Stomach smooth muscle (tissue), 2 donors: ENCODE measurements around the gene CALR3.
"Not testable (repeated sequence)": the region's sequence is repeated elsewhere in the genome, so short reads cannot be mapped to it uniquely, and the experiment has no call there.

Experiments used
- H3K27ac ChIP-seq: one replicate; pipeline ENCODE4 v1.7.0; 2013; ENCODE audit warnings: mild to moderate bottlenecking, low read length, inconsistent platforms
- H3K27me3 ChIP-seq, 2 donors: one replicate each; pipeline ENCODE4 v1.7.0; 2013; ENCODE audit warnings: low read length in 2 of 2; ENCODE audit not compliant: insufficient read depth in 2 of 2, control insufficient read depth in 1 of 2
- H3K36me3 ChIP-seq, 2 donors: one replicate each; pipeline ENCODE4 v1.7.0; 2013; ENCODE audit warnings: low read length in 2 of 2; ENCODE audit not compliant: control insufficient read depth in 2 of 2, insufficient read depth in 2 of 2
- H3K4me1 ChIP-seq: one replicate; pipeline ENCODE4 v1.7.0; 2013; ENCODE audit warnings: low read length; ENCODE audit not compliant: control insufficient read depth, insufficient read depth
- H3K4me3 ChIP-seq, 2 donors: one replicate each; pipeline ENCODE4 v1.7.0; 2013; ENCODE audit warnings: low read length in 2 of 2
- H3K9ac ChIP-seq, 2 donors: one replicate each; pipeline ENCODE4 v1.7.0; 2013; ENCODE audit warnings: low read length in 2 of 2, mild to moderate bottlenecking in 1 of 2
- H3K9me3 ChIP-seq, 2 donors: one replicate each; pipeline ENCODE4 v1.7.0; 2013; ENCODE audit warnings: low read length in 2 of 2; ENCODE audit not compliant: control insufficient read depth in 2 of 2
- donor health status: healthy.
- donor health status: Pancreatic carcinoma.

CALR3 gene

DNA sequence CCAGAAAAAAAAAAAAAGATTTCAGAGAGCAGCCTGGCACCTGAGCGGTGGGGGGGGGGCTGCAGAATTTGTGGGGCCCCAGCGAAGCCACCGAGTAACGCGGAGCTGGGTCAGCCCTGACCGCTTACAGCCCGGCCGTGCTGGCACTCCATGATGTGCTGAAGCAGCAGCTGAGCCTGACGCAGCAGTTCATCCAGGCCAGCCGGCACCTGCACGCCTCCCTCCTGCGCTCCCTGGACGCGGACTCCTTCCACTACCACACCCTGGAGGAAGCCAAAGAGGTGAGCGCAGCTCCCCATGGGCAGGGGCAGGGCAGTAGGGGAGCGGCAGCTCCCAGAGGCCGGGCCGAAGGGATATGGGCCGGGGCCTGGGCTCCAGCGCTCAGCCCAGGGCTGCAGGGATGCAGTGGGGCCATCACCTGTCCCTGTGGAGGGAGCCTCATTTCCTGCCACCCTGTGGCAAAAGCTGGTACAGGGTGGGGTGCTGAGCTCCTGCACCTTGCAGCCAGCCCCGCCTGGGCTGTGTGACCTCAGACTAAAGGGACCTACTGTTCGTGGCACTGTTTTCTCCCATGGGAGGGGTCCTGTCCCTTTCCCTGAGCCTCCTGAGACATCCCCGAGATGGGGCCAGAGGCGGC, 18.5 kb upstream of the CALR3 start:
- Histone ChIP-seq H3K4me3 (no peak overlapping the region), H3K9ac (no peak overlapping the region), H3K9me3 (no peaks in the 10 kb centered on the region), H3K4me1 (no peaks in the 10 kb centered on the region), H3K36me3 (peaks cover 31 to 36% of the 10 kb centered on the region in 2 donors), H3K27ac (no peak overlapping the region), H3K27me3 (no peaks in the 10 kb centered on the region)

- peaks cover 21 to 33% of the 10 kb centered on the region in 2 donors for H3K36me3 ChIP-seq
Measured at GRCh38 chr19:16512611-16513010, 16.6 kb upstream of the CALR3 start.

GRCh38 chr19:16509141-16510061, 13.4 kb upstream of the CALR3 start:
- Histone ChIP-seq H3K4me3 (no peak overlapping the region), H3K9ac (no peak overlapping the region), H3K27ac (no peak overlapping the region), H3K9me3 (no peaks in the 10 kb centered on the region), H3K4me1 (no peaks in the 10 kb centered on the region), H3K36me3 (peaks cover 11 to 29% of the 10 kb centered on the region in 2 donors), H3K27me3 (no peaks in the 10 kb centered on the region)

More at GRCh38 chr19:16512611-16513010, 16.6 kb upstream of the CALR3 start:
- H3K9me3 ChIP-seq, H3K4me1 ChIP-seq, H3K27me3 ChIP-seq, H3K4me3 ChIP-seq, H3K9ac ChIP-seq, H3K27ac ChIP-seq: not testable (repeated sequence)

DNA sequence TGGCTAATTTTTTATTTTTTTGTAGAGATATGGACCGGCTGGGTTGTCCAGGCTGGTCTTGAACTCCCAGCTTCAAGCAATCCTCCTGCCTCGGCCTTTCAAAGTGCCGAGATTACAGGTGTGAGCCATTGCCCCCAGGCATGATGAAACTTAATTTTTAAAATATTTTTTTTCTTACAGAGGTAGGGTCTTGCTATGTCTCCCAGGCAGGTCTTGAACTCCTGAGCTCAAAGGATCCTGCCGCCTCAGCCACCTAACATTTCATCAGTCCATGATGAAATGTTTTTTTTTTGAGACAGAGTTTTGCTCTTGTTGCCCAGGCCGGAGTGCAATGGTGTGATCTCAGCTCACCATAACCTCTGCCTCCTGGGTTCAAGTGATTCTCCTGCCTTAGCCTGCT, 12.6 kb upstream of the CALR3 start:
- no peak overlapping the region for H3K9ac ChIP-seq
- H3K27me3 ChIP-seq, result no peaks in the 10 kb centered on the region
- no peaks in the 10 kb centered on the region for H3K9me3 ChIP-seq
- H3K27ac ChIP-seq, result no peak overlapping the region
- H3K4me3 ChIP-seq, result no peak overlapping the region
- peaks cover 15 to 31% of the 10 kb centered on the region in 2 donors for H3K36me3 ChIP-seq
- no peaks in the 10 kb centered on the region for H3K4me1 ChIP-seq

GRCh38 chr19:16506961-16507360, 11.0 kb upstream of the CALR3 start:
- no peaks in the 10 kb centered on the region for H3K4me1 ChIP-seq
- no peak overlapping the region for H3K9ac ChIP-seq
- no peaks in the 10 kb centered on the region for H3K9me3 ChIP-seq
- no peaks in the 10 kb centered on the region for H3K27me3 ChIP-seq
- peaks cover 16 to 32% of the 10 kb centered on the region in 2 donors for H3K36me3 ChIP-seq
- no peak overlapping the region for H3K4me3 ChIP-seq
- no peak overlapping the region for H3K27ac ChIP-seq

GRCh38 chr19:16506161-16506560, 10.2 kb upstream of the CALR3 start:
- not testable (repeated sequence) for H3K27me3 ChIP-seq, H3K4me1 ChIP-seq, H3K4me3 ChIP-seq, H3K27ac ChIP-seq, H3K9ac ChIP-seq, H3K9me3 ChIP-seq
- H3K36me3 ChIP-seq, result peaks cover 16 to 32% of the 10 kb centered on the region in 2 donors

DNA sequence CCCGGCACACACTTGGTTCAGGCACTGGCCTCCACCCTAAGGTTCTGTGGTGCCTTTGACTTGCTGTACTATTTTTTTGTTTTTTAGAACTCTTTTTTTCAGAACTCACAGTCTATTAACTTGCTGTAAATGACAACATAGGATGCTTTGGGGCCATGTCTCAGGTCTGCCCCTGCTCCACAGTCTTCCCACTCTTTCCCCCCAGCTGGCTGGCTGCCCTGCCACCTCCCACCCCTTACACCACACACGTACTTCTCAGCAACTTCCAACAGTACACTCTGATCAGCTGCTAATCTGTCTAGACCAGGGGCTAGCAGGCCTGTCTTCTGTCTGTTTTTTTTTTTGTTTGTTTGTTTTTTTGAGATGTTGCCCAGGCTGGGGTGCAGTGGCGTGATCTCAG, 8.3 kb upstream of the CALR3 start:
- no peaks in the 10 kb centered on the region for H3K4me1 ChIP-seq
- no peaks in the 10 kb centered on the region for H3K9me3 ChIP-seq
- H3K9ac ChIP-seq, result no peak overlapping the region
- H3K36me3 ChIP-seq, result peaks cover 5 to 28% of the 10 kb centered on the region in 2 donors
- no peak overlapping the region for H3K4me3 ChIP-seq
- no peak overlapping the region for H3K27ac ChIP-seq
- H3K27me3 ChIP-seq, result no peaks in the 10 kb centered on the region

GRCh38 chr19:16497837-16498236, 1.9 kb upstream of the CALR3 start:
- peaks cover 0 to 7% of the 10 kb centered on the region in 2 donors for H3K36me3 ChIP-seq
- H3K4me3 ChIP-seq, result no peak overlapping the region
- no peaks in the 10 kb centered on the region for H3K9me3 ChIP-seq
- peaks cover 11% of the 10 kb centered on the region for H3K4me1 ChIP-seq
- H3K27ac ChIP-seq, result no peak overlapping the region
- H3K27me3 ChIP-seq, result no peaks in the 10 kb centered on the region
- no peak overlapping the region for H3K9ac ChIP-seq

GRCh38 chr19:16497042-16497441, 1.1 kb upstream of the CALR3 start:
- Histone ChIP-seq H3K9me3 (no peaks in the 10 kb centered on the region), H3K9ac (peak overlapping the region; percentile 66 to 75), H3K27ac (peak overlapping the region; percentile 55)

DNA sequence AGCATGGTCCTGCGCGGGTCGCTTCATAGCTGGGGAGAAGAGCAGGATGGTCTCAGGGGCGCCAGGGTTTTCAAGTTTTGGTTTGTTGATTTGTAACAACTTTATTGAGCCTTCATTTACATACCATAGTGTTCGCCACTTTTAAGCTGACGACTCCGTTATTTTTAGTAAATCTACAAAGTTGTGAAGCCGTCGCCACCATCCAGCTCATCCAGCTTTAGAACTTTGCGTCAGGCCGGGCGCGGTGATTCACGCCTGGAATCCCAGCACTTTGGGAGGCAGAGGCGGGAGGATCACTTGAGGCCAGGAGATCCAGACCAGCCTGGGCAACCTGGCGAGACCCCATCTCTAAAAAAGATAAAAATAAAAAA, 631 bp upstream of the CALR3 start:
- peak overlapping the region; percentile 89 to 93 for H3K4me3 ChIP-seq
- H3K27ac ChIP-seq, result peak overlapping the region; percentile 55
- H3K27me3 ChIP-seq, result no peaks in the 10 kb centered on the region
- H3K9me3 ChIP-seq, result no peaks in the 10 kb centered on the region
- H3K9ac ChIP-seq, result peak overlapping the region; percentile 66 to 75
- peaks cover 11% of the 10 kb centered on the region for H3K4me1 ChIP-seq
- peaks cover 0 to 7% of the 10 kb centered on the region in 2 donors for H3K36me3 ChIP-seq

More at GRCh38 chr19:16497042-16497441, 1.1 kb upstream of the CALR3 start:
- H3K4me3 ChIP-seq, result peak overlapping the region; percentile 89 to 93
- no peaks in the 10 kb centered on the region for H3K27me3 ChIP-seq
- peaks cover 11% of the 10 kb centered on the region for H3K4me1 ChIP-seq
- peaks cover 0 to 7% of the 10 kb centered on the region in 2 donors for H3K36me3 ChIP-seq

DNA sequence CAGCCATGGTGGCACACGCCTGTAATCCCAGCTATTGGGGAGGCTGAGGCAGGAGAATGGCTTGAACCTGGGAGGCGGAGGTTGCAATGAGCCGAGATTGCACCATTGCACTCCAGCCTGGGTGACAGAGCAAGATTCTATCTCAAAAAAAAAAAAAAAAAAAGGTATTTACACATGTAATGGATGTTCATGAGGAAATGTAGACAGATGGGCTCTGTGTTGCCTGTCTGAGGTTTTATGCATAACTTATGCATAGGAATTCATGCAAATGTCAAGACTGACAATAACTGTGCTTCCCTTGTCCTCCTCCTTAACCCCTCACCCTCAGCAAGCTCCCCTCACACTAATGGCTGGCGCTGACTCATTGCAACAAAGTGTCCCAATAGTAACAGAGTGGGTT, 9.5 kb downstream of the CALR3 start:
- not testable (repeated sequence) for H3K4me1 ChIP-seq, H3K4me3 ChIP-seq, H3K27me3 ChIP-seq, H3K9ac ChIP-seq, H3K27ac ChIP-seq, H3K9me3 ChIP-seq, H3K36me3 ChIP-seq
